HepG2 (cell line): ENCODE results near the gene CTSD. TPM values are rescaled to one million over a fixed set of nuclear protein-coding genes. Genes with fewer than 3 reads are reported as not detected.

Experiments
- ELF1 ChIP-seq: sonication (generic); formaldehyde crosslinking; IDR thresholded peaks from 2 replicates; pipeline ENCODE4 v1.4.0; 2020; ENCODE audit warnings: missing genetic modification reagents
- NR3C1 ChIP-seq: sonication (generic); formaldehyde crosslinking; IDR thresholded peaks from 2 replicates; pipeline ENCODE4 v1.4.0; 2020; ENCODE audit warnings: missing genetic modification reagents
- PAX8 ChIP-seq: sonication (generic); formaldehyde crosslinking; IDR thresholded peaks from 2 replicates; pipeline ENCODE4 v1.8.0; 2022; ENCODE audit warnings: mild to moderate bottlenecking, missing genetic modification reagents, borderline replicate concordance
- SAFB2 ChIP-seq: sonication (generic); formaldehyde crosslinking; IDR thresholded peaks from 2 replicates; pipeline ENCODE4 v1.5.1; 2020; ENCODE audit warnings: missing genetic modification reagents, low read depth, mild to moderate bottlenecking, borderline replicate concordance
- STAG1 ChIP-seq: sonication (generic); formaldehyde crosslinking; IDR thresholded peaks from 2 replicates; pipeline ENCODE4 v1.4.0; 2020; ENCODE audit warnings: missing genetic modification reagents
- ZFP62 ChIP-seq: sonication (generic); formaldehyde crosslinking; IDR thresholded peaks from 2 replicates; pipeline ENCODE4 v1.4.0; 2020; ENCODE audit warnings: missing genetic modification reagents
- ZNF263 ChIP-seq: sonication (generic); formaldehyde crosslinking; IDR thresholded peaks from 2 replicates; pipeline ENCODE4 v1.4.0; 2020; ENCODE audit warnings: missing genetic modification reagents
- ZNF501 ChIP-seq: sonication (generic); formaldehyde crosslinking; IDR thresholded peaks from 2 replicates; pipeline ENCODE4 v1.5.1; 2020; ENCODE audit warnings: mild to moderate bottlenecking, moderate library complexity, missing genetic modification reagents
- polyA plus RNA-seq, 8 experiments: library from polyadenylated mRNA; depleted of rRNA in 3 of 8; stranded (reverse) in 7 of 8; unstranded in 1 of 8; fragments of >200 nt; fragmentation: Illumina TruSeq in 4 of 8; extraction: Trizol in 4 of 8; gene quantifications; 2 replicates each; pipeline versions ENCODE4 v1.2.1 to v1.2.3, GENCODE V29; 2011 to 2016; ENCODE audit warnings: low read depth in 4 of 8, missing spikeins in 1 of 8, mixed read lengths in 1 of 8; ENCODE audit not compliant: insufficient read depth in 1 of 8
- total RNA-seq, 5 experiments: library from RNA; depleted of rRNA; stranded (reverse); fragments of >200 nt; fragmentation: Illumina TruSeq; extraction: Trizol; gene quantifications; 2 replicates each; pipeline ENCODE4 v1.2.3, GENCODE V29; 2016; ENCODE audit warnings: low read depth in 1 of 5
- TF ChIP-seq, protein P1 (sequence below): sonication (generic); formaldehyde crosslinking; IDR thresholded peaks from 2 replicates; pipeline ENCODE4 v1.4.0; 2020; ENCODE audit warnings: missing genetic modification reagents
- TF ChIP-seq, protein P2 (sequence below): sonication (generic); formaldehyde crosslinking; IDR thresholded peaks from 2 replicates; pipeline ENCODE4 v1.5.1; 2020; ENCODE audit warnings: mild to moderate bottlenecking, missing genetic modification reagents, moderate library complexity
- TF ChIP-seq, protein P3 (sequence below): sonication (generic); formaldehyde crosslinking; IDR thresholded peaks from 2 replicates; pipeline ENCODE4 v1.5.0; 2020; ENCODE audit warnings: mild to moderate bottlenecking, missing genetic modification reagents, moderate library complexity

Gene CTSD
- total and polyA plus RNA-seq, 2 of the 13 experiments (the other 11 are each of a cell fraction or from before 2014, with no cell fraction given): 143 to 230 TPM

DNA sequence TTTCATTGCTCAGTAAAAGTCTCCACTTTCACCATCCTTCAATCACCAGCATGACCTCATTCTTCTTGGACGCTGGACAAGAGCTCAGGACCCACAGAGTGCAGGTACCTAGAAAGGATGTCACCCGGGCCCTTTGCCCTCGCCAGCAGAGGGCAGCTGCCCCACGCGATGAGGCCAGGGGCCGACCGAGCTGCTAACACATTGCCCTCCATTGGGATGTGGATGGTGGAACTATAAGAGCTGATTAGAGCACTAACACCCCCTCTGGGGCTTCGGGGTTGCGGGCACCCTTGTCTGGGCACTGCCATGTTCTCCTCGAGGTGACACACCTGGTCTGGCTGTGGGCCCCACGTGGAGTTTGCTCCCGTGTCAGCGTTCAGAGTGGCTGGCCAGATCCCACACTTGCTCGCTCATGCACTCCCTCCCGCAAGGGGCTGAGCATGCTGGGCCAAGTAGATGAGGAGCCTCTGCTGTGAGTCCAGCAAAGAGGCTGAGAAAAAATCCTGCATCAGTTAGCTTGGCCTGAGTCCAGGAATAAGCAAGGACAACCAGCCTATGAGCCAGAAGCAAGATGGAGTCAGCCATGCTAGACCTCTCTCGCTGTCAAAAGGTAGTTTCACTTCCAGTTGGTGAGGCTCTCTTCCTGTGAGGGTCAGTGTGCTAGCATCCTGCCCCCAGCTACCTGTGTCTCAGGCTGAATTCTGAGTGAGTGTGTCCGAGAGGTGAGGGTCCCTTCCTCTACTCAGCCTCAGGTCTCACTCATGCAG, 56.9 kb downstream of the CTSD start (continued):
- TF ChIP-seq, protein P1, sequence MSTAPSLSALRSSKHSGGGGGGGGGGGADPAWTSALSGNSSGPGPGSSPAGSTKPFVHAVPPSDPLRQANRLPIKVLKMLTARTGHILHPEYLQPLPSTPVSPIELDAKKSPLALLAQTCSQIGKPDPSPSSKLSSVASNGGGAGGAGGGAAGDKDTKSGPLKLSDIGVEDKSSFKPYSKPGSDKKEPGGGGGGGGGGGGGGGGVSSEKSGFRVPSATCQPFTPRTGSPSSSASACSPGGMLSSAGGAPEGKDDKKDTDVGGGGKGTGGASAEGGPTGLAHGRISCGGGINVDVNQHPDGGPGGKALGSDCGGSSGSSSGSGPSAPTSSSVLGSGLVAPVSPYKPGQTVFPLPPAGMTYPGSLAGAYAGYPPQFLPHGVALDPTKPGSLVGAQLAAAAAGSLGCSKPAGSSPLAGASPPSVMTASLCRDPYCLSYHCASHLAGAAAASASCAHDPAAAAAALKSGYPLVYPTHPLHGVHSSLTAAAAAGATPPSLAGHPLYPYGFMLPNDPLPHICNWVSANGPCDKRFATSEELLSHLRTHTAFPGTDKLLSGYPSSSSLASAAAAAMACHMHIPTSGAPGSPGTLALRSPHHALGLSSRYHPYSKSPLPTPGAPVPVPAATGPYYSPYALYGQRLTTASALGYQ (CRISPR knock-in tag): no peak
- TF ChIP-seq NR3C1: no peak
- TF ChIP-seq ZNF501 (CRISPR knock-in tag): no peak
- TF ChIP-seq, protein P2, sequence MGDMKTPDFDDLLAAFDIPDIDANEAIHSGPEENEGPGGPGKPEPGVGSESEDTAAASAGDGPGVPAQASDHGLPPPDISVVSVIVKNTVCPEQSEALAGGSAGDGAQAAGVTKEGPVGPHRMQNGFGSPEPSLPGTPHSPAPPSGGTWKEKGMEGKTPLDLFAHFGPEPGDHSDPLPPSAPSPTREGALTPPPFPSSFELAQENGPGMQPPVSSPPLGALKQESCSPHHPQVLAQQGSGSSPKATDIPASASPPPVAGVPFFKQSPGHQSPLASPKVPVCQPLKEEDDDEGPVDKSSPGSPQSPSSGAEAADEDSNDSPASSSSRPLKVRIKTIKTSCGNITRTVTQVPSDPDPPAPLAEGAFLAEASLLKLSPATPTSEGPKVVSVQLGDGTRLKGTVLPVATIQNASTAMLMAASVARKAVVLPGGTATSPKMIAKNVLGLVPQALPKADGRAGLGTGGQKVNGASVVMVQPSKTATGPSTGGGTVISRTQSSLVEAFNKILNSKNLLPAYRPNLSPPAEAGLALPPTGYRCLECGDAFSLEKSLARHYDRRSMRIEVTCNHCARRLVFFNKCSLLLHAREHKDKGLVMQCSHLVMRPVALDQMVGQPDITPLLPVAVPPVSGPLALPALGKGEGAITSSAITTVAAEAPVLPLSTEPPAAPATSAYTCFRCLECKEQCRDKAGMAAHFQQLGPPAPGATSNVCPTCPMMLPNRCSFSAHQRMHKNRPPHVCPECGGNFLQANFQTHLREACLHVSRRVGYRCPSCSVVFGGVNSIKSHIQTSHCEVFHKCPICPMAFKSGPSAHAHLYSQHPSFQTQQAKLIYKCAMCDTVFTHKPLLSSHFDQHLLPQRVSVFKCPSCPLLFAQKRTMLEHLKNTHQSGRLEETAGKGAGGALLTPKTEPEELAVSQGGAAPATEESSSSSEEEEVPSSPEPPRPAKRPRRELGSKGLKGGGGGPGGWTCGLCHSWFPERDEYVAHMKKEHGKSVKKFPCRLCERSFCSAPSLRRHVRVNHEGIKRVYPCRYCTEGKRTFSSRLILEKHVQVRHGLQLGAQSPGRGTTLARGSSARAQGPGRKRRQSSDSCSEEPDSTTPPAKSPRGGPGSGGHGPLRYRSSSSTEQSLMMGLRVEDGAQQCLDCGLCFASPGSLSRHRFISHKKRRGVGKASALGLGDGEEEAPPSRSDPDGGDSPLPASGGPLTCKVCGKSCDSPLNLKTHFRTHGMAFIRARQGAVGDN: peak; percentile 24
- TF ChIP-seq ZNF263: no peak
- TF ChIP-seq SAFB2 (CRISPR knock-in tag): no peak
- TF ChIP-seq STAG1 (CRISPR knock-in tag): peak; percentile 54
- no peak for TF ChIP-seq PAX8 (CRISPR knock-in tag)
- TF ChIP-seq, protein P3, sequence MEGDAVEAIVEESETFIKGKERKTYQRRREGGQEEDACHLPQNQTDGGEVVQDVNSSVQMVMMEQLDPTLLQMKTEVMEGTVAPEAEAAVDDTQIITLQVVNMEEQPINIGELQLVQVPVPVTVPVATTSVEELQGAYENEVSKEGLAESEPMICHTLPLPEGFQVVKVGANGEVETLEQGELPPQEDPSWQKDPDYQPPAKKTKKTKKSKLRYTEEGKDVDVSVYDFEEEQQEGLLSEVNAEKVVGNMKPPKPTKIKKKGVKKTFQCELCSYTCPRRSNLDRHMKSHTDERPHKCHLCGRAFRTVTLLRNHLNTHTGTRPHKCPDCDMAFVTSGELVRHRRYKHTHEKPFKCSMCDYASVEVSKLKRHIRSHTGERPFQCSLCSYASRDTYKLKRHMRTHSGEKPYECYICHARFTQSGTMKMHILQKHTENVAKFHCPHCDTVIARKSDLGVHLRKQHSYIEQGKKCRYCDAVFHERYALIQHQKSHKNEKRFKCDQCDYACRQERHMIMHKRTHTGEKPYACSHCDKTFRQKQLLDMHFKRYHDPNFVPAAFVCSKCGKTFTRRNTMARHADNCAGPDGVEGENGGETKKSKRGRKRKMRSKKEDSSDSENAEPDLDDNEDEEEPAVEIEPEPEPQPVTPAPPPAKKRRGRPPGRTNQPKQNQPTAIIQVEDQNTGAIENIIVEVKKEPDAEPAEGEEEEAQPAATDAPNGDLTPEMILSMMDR: peak; percentile 59
- TF ChIP-seq ZFP62 (CRISPR knock-in tag): no peak
- no peak for TF ChIP-seq ELF1
